ENCODE data around the gene TTC9. TPM values are rescaled to one million over a fixed set of nuclear protein-coding genes. Genes with fewer than 3 reads are reported as not detected.

The TTC9 gene
- total and polyA plus RNA-seq, 2 donors from 2014 or later: 2.6 to 5.2 TPM

DNA sequence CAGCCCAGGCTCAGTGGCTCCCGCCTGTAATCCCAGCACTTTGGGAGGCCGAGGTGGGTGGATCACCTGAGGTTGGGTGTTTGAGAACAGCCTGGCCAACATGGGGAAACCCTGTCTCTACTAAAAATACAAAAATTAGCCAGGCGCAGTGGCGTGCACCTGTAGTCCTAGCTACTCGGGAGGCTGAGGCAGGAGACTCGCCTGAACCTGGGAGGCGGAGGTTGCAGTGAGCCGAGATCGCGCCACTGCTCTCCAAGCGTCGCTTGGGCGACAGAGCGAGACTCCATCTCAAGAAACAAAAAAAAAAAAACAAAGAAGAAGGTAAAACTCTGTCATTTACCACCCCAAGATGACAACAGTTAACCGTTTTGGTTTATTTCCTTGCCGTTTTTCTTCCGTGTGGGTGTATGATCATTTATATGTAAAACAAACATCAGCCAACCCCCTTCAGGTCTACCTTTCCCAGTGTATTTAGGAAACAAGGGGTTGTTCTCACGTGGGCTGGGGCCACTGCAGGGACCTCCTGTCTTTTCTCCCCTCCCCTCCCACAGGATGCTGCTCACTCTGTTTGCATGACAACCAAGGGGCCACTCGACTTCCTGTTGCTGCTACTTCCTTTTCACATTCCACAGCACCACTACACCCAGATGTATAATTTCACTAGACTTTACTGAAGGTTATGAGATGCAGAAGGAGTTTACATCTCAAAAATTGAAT is 13.6 kb downstream of the TTC9 start:
- H3K36me3 ChIP-seq (ENCODE audit: control insufficient read depth in 2 of 3, insufficient read depth in 3 of 3, low read length in 3 of 3): no peaks in the 10 kb centered on the region
- no peak overlapping the region for H3K9ac ChIP-seq (ENCODE audit: low read length in 3 of 3)
- H3K27ac ChIP-seq (ENCODE audit: low read depth in 2 of 2, low read length in 2 of 2): no peak overlapping the region
- FAIRE-seq (no peak), DNase-seq (peak in 3 of 5 donors; percentile 19 to 68 (median 22))
- intact Hi-C loops (cut with DNase I): no loop called here
- H3K9me3 ChIP-seq (ENCODE audit: control insufficient read depth in 2 of 3, insufficient read depth in 1 of 3, low read length in 3 of 3): no peaks in the 10 kb centered on the region
- no peak overlapping the region for H3K4me3 ChIP-seq (ENCODE audit: low read length in 3 of 3)
- no peaks in the 10 kb centered on the region for H3K4me1 ChIP-seq (ENCODE audit: control insufficient read depth in 2 of 3, insufficient read depth in 2 of 3, low read depth in 1 of 3, low read length in 3 of 3)
- TF ChIP-seq, protein P1, sequence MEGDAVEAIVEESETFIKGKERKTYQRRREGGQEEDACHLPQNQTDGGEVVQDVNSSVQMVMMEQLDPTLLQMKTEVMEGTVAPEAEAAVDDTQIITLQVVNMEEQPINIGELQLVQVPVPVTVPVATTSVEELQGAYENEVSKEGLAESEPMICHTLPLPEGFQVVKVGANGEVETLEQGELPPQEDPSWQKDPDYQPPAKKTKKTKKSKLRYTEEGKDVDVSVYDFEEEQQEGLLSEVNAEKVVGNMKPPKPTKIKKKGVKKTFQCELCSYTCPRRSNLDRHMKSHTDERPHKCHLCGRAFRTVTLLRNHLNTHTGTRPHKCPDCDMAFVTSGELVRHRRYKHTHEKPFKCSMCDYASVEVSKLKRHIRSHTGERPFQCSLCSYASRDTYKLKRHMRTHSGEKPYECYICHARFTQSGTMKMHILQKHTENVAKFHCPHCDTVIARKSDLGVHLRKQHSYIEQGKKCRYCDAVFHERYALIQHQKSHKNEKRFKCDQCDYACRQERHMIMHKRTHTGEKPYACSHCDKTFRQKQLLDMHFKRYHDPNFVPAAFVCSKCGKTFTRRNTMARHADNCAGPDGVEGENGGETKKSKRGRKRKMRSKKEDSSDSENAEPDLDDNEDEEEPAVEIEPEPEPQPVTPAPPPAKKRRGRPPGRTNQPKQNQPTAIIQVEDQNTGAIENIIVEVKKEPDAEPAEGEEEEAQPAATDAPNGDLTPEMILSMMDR (IDR thresholded peaks at IDR 0.05; ENCODE audit: borderline replicate concordance, extremely low read depth, insufficient read depth): no peak
- no peaks in the 10 kb centered on the region for H3K27me3 ChIP-seq (ENCODE audit: control insufficient read depth, insufficient read depth, low read length)

DNA sequence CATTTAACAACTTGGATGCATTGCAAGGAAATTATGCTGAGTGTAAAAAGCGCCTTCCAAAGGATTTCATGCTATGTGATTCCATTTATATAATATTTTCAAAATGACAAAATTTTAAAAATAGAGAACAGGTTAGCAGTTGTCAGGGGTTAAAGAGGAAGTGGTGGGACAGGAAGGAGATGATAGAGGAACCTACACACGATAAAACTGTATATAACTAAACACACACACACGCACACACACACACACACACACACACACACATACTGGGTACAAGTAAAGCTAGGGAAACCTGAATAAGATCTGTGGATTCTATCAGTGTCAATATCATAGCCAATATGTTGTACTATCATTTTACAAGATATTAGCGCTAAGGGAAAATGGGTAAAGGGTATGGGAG is 17.2 kb downstream of the TTC9 start:
- Histone ChIP-seq H3K27ac (ENCODE audit: low read depth in 2 of 2, low read length in 2 of 2) (no peak overlapping the region), H3K9me3 (ENCODE audit: control insufficient read depth in 2 of 3, insufficient read depth in 1 of 3, low read length in 3 of 3) (no peaks in the 10 kb centered on the region), H3K4me3 (ENCODE audit: low read length in 3 of 3) (no peak overlapping the region), H3K4me1 (ENCODE audit: control insufficient read depth in 2 of 3, insufficient read depth in 2 of 3, low read depth in 1 of 3, low read length in 3 of 3) (peaks cover 0 to 3% (median 0%) of the 10 kb centered on the region in 3 donors), H3K9ac (ENCODE audit: low read length in 3 of 3) (no peak overlapping the region), H3K27me3 (ENCODE audit: control insufficient read depth, insufficient read depth, low read length) (no peaks in the 10 kb centered on the region), H3K36me3 (ENCODE audit: control insufficient read depth in 2 of 3, insufficient read depth in 3 of 3, low read length in 3 of 3) (no peaks in the 10 kb centered on the region)
- FAIRE-seq (no peak), DNase-seq (no peak)
- intact Hi-C loops (cut with DNase I): no loop called here
- TF ChIP-seq, protein P1 (IDR thresholded peaks at IDR 0.05; ENCODE audit: borderline replicate concordance, extremely low read depth, insufficient read depth): no peak

GRCh38 chr14:70660967-70661893 is 19.5 kb downstream of the TTC9 start:
- no peak for DNase-seq
- peaks cover 0 to 7% (median 6%) of the 10 kb centered on the region in 3 donors for H3K4me1 ChIP-seq (ENCODE audit: control insufficient read depth in 2 of 3, insufficient read depth in 2 of 3, low read depth in 1 of 3, low read length in 3 of 3)
- H3K27ac ChIP-seq (ENCODE audit: low read depth in 2 of 2, low read length in 2 of 2): no peak overlapping the region

More at GRCh38 chr14:70660967-70661893, 19.5 kb downstream of the TTC9 start:
- TF ChIP-seq, protein P1 (IDR thresholded peaks at IDR 0.05; ENCODE audit: borderline replicate concordance, extremely low read depth, insufficient read depth): no peak
- H3K9me3 ChIP-seq (ENCODE audit: control insufficient read depth in 2 of 3, insufficient read depth in 1 of 3, low read length in 3 of 3): no peaks in the 10 kb centered on the region
- H3K27me3 ChIP-seq (ENCODE audit: control insufficient read depth, insufficient read depth, low read length): no peaks in the 10 kb centered on the region
- H3K9ac ChIP-seq (ENCODE audit: low read length in 3 of 3): no peak overlapping the region
- H3K4me3 ChIP-seq (ENCODE audit: low read length in 3 of 3): no peak overlapping the region
- no peaks in the 10 kb centered on the region for H3K36me3 ChIP-seq (ENCODE audit: control insufficient read depth in 2 of 3, insufficient read depth in 3 of 3, low read length in 3 of 3)
- FAIRE-seq: no peak
- intact Hi-C loops (cut with DNase I): no loop called here

Measured in kidney (tissue), 14 donors.